Neural progenitor cell (in vitro differentiated cells): ENCODE results near the gene ACTL7A. TPM values are rescaled to one million over a fixed set of nuclear protein-coding genes. Genes with fewer than 3 reads are reported as not detected.

Source experiments
- DNase-seq: peaks from one replicate; pipeline ENCODE4 v3.0.0-alpha.2; 2016; ENCODE audit warnings: low spot score
- H2AFZ ChIP-seq: fragments of 200-600 bp; sonication (generic); replicated peaks from 2 replicates; pipeline ENCODE4 v1.6.1; 2016; ENCODE audit warnings: antibody characterized with exemption
- H3F3A ChIP-seq: fragments of 200-600 bp; sonication (generic); 2 replicates; pipeline ENCODE4 v1.6.1; 2016; ENCODE audit warnings: antibody characterized with exemption, low read depth
- H3K27ac ChIP-seq: fragments of 200-600 bp; sonication (generic); 2 replicates; pipeline ENCODE4 v1.5.1; 2016; ENCODE audit warnings: mild to moderate bottlenecking
- H3K27me3 ChIP-seq: fragments of 200-600 bp; sonication (generic); 2 replicates; pipeline ENCODE4 v1.6.1; 2016; ENCODE audit warnings: mild to moderate bottlenecking, moderate library complexity
- H3K36me3 ChIP-seq: fragments of 200-600 bp; sonication (generic); 2 replicates; pipeline ENCODE4 v1.5.1; 2016
- H3K4me1 ChIP-seq: fragments of 200-600 bp; sonication (generic); 2 replicates; pipeline ENCODE4 v1.6.1; 2016; ENCODE audit warnings: mixed run types
- H3K4me2 ChIP-seq: fragments of 200-600 bp; sonication (generic); 2 replicates; pipeline ENCODE4 v1.6.1; 2016
- H3K4me3 ChIP-seq: fragments of 200-600 bp; sonication (generic); 2 replicates; pipeline ENCODE4 v1.5.1; 2016
- H3K79me2 ChIP-seq: fragments of 200-600 bp; sonication (generic); 2 replicates; pipeline ENCODE4 v1.6.1; 2016; ENCODE audit warnings: low read depth
- H3K9ac ChIP-seq: fragments of 200-600 bp; sonication (generic); 2 replicates; pipeline ENCODE4 v1.6.1; 2016
- H3K9me3 ChIP-seq: fragments of 200-600 bp; sonication (generic); 2 replicates; pipeline ENCODE4 v1.5.1; 2016; ENCODE audit warnings: low read depth
- H4K20me1 ChIP-seq: fragments of 200-600 bp; sonication (generic); 2 replicates; pipeline ENCODE4 v1.6.1; 2016; ENCODE audit warnings: low read depth
- H3K27ac Mint-ChIP-seq: 3 replicates; pipeline ENCODE4 v1.8.0; 2021; ENCODE audit warnings: mixed read lengths
- H3K27me3 Mint-ChIP-seq: 2 replicates; pipeline ENCODE4 v1.8.0; 2022; ENCODE audit warnings: low read depth, mild to moderate bottlenecking, inconsistent platforms, moderate library complexity, mixed read lengths; ENCODE audit not compliant: insufficient read depth
- H3K36me3 Mint-ChIP-seq: 3 replicates; pipeline ENCODE4 v1.8.0; 2021; ENCODE audit warnings: mixed read lengths
- H3K4me1 Mint-ChIP-seq: 3 replicates; pipeline ENCODE4 v1.8.0; 2021; ENCODE audit warnings: mixed read lengths
- H3K4me3 Mint-ChIP-seq: 3 replicates; pipeline ENCODE4 v1.8.0; 2021; ENCODE audit warnings: mild to moderate bottlenecking, moderate library complexity, mixed read lengths
- H3K9me3 Mint-ChIP-seq: 3 replicates; pipeline ENCODE4 v1.8.0; 2020; ENCODE audit warnings: mixed read lengths
- CTCF ChIP-seq: fragments of 200-600 bp; sonication (generic); IDR thresholded peaks from 2 replicates; pipeline ENCODE4 v1.5.1; 2017; ENCODE audit warnings: antibody characterized with exemption, mild to moderate bottlenecking
- EZH2 ChIP-seq: fragments of 200-600 bp; sonication (generic); IDR thresholded peaks from 2 replicates; pipeline ENCODE4 v1.6.1; 2017; ENCODE audit warnings: antibody characterized with exemption, mild to moderate bottlenecking, moderate library complexity
- EZH2phosphoT487 ChIP-seq: fragments of 200-600 bp; sonication (generic); IDR thresholded peaks from 2 replicates; pipeline ENCODE4 v1.6.1; 2017; ENCODE audit warnings: antibody characterized with exemption
- total RNA-seq: library from RNA; depleted of rRNA; stranded (reverse); fragments of >200 nt; gene quantifications from 2 replicates; pipeline ENCODE4 v1.2.3, GENCODE V29; 2015; ENCODE audit warnings: low replicate concordance

The ACTL7A gene
- total RNA-seq, 1 donor from 2014 or later: not detected

GRCh38 chr9:108867829-108868228 lies 5.8 kb downstream of the ACTL7A start:
- H3K27ac Mint-ChIP-seq: no peak overlapping the region
- H3K79me2 ChIP-seq: no peaks in the 10 kb centered on the region
- no peak overlapping the region for H3K4me2 ChIP-seq
- H3K9ac ChIP-seq: no peak overlapping the region
- no peak overlapping the region for H3K4me3 Mint-ChIP-seq
- no peaks in the 10 kb centered on the region for H3K9me3 Mint-ChIP-seq
- H3K27ac ChIP-seq: no peak overlapping the region
- no peak overlapping the region for H2AFZ ChIP-seq
- H3F3A ChIP-seq: no peaks in the 10 kb centered on the region
- H3K27me3 ChIP-seq: no peaks in the 10 kb centered on the region
- no peaks in the 10 kb centered on the region for H3K4me1 Mint-ChIP-seq
- H3K9me3 ChIP-seq: no peaks in the 10 kb centered on the region
- DNase-seq: no peak
- H3K27me3 Mint-ChIP-seq: no peaks in the 10 kb centered on the region
- peaks cover 1% of the 10 kb centered on the region for H3K36me3 ChIP-seq
- no peak overlapping the region for H3K4me3 ChIP-seq
- no peaks in the 10 kb centered on the region for H4K20me1 ChIP-seq
- H3K36me3 Mint-ChIP-seq: peaks cover 33% of the 10 kb centered on the region
- H3K4me1 ChIP-seq: no peaks in the 10 kb centered on the region
- TF ChIP-seq EZH2 (no peak), EZH2phosphoT487 (no peak), CTCF (no peak)

- no peaks in the 10 kb centered on the region for H3K27me3 ChIP-seq
- no peak overlapping the region for H3K27ac ChIP-seq
- H3K79me2 ChIP-seq: no peaks in the 10 kb centered on the region
- H3K27me3 Mint-ChIP-seq: no peaks in the 10 kb centered on the region
- H4K20me1 ChIP-seq: no peaks in the 10 kb centered on the region
- H3K27ac Mint-ChIP-seq: no peak overlapping the region
- no peaks in the 10 kb centered on the region for H3F3A ChIP-seq
- H3K9me3 ChIP-seq: no peaks in the 10 kb centered on the region
- no peak overlapping the region for H3K4me3 ChIP-seq
- H3K9me3 Mint-ChIP-seq: no peaks in the 10 kb centered on the region
- H3K4me2 ChIP-seq: no peak overlapping the region
- H3K36me3 ChIP-seq: peaks cover 4% of the 10 kb centered on the region
- no peak overlapping the region for H3K9ac ChIP-seq
- H3K36me3 Mint-ChIP-seq: peaks cover 38% of the 10 kb centered on the region
- no peak for DNase-seq
- H3K4me1 ChIP-seq: no peaks in the 10 kb centered on the region
- no peak overlapping the region for H3K4me3 Mint-ChIP-seq
- TF ChIP-seq EZH2phosphoT487 (no peak), EZH2 (no peak), CTCF (no peak)
- H3K4me1 Mint-ChIP-seq: no peaks in the 10 kb centered on the region
- no peak overlapping the region for H2AFZ ChIP-seq
Observed at GRCh38 chr9:108869092-108869725, 7.1 kb downstream of the ACTL7A start.

- H4K20me1 ChIP-seq: no peaks in the 10 kb centered on the region
- H3K36me3 Mint-ChIP-seq: peaks cover 53% of the 10 kb centered on the region
- no peaks in the 10 kb centered on the region for H3K4me1 Mint-ChIP-seq
Observed at GRCh38 chr9:108874058-108874788, 12.2 kb downstream of the ACTL7A start.

More at GRCh38 chr9:108874058-108874788, 12.2 kb downstream of the ACTL7A start:
- no peak for DNase-seq
- Histone ChIP-seq H2AFZ (no peak overlapping the region), H3K4me1 (no peaks in the 10 kb centered on the region), H3K4me3 (no peak overlapping the region), H3K36me3 (peaks cover 9% of the 10 kb centered on the region), H3K27ac (no peak overlapping the region), H3K9ac (no peak overlapping the region), H3K4me2 (no peak overlapping the region), H3K27me3 (no peaks in the 10 kb centered on the region), H3K9me3 (no peaks in the 10 kb centered on the region), H3K79me2 (no peaks in the 10 kb centered on the region), H3F3A (no peaks in the 10 kb centered on the region)
- Mint-ChIP-seq H3K27me3 (no peaks in the 10 kb centered on the region), H3K27ac (no peak overlapping the region), H3K9me3 (no peaks in the 10 kb centered on the region), H3K4me3 (no peak overlapping the region)
- TF ChIP-seq CTCF (no peak), EZH2phosphoT487 (no peak), EZH2 (no peak)
